HepG2 (cell line): ENCODE results near the gene TUBB4A. TPM values are rescaled to one million over a fixed set of nuclear protein-coding genes. Genes with fewer than 3 reads are reported as not detected.

Experiments
- HOXA7 ChIP-seq: sonication (generic); formaldehyde crosslinking; IDR thresholded peaks from 2 replicates; pipeline ENCODE4 v1.8.1; 2022; ENCODE audit warnings: mild to moderate bottlenecking, missing genetic modification reagents, moderate library complexity
- JARID2 ChIP-seq: sonication (generic); formaldehyde crosslinking; IDR thresholded peaks from 2 replicates; pipeline ENCODE4 v1.8.1; 2023; ENCODE audit warnings: missing genetic modification reagents, inconsistent platforms; ENCODE audit not compliant: insufficient replicate concordance
- NKX3-1 ChIP-seq: sonication (generic); formaldehyde crosslinking; IDR thresholded peaks from 2 replicates; pipeline ENCODE4 v1.5.0; 2020; ENCODE audit warnings: missing genetic modification reagents
- RNF219 ChIP-seq: sonication (generic); formaldehyde crosslinking; IDR thresholded peaks from 2 replicates; pipeline ENCODE4 v1.5.0; 2020; ENCODE audit warnings: mild to moderate bottlenecking, missing genetic modification reagents
- SYNCRIP ChIP-seq: fragments of 200-400 bp; formaldehyde crosslinking; IDR thresholded peaks from 2 replicates; pipeline ENCODE4 v1.6.1; 2018; ENCODE audit warnings: mild to moderate bottlenecking, low read depth, low read length; ENCODE audit not compliant: insufficient read depth
- TIGD3 ChIP-seq: sonication (generic); formaldehyde crosslinking; IDR thresholded peaks from 2 replicates; pipeline ENCODE4 v1.5.1; 2020; ENCODE audit warnings: mild to moderate bottlenecking, missing genetic modification reagents, borderline replicate concordance
- TOE1 ChIP-seq: sonication (generic); formaldehyde crosslinking; IDR thresholded peaks from 2 replicates; pipeline ENCODE4 v1.4.0; 2020; ENCODE audit warnings: mild to moderate bottlenecking, missing genetic modification reagents
- ZFP1 ChIP-seq: IDR thresholded peaks from 2 replicates; pipeline ENCODE4 v1.6.1; 2016
- ZNF12 ChIP-seq: sonication (generic); formaldehyde crosslinking; IDR thresholded peaks from 2 replicates; pipeline ENCODE4 v1.5.0; 2020; ENCODE audit warnings: missing genetic modification reagents
- ZNF256 ChIP-seq: sonication (generic); formaldehyde crosslinking; conservative IDR thresholded peaks from 2 replicates; pipeline ENCODE4 v1.4.0; 2020; ENCODE audit warnings: missing genetic modification reagents
- ZNF660 ChIP-seq: sonication (generic); formaldehyde crosslinking; IDR thresholded peaks from 2 replicates; pipeline ENCODE4 v1.5.1; 2020; ENCODE audit warnings: mild to moderate bottlenecking, low read depth, missing genetic modification reagents, borderline replicate concordance
- polyA plus RNA-seq, 8 experiments: library from polyadenylated mRNA; depleted of rRNA in 3 of 8; stranded (reverse) in 7 of 8; unstranded in 1 of 8; fragments of >200 nt; fragmentation: Illumina TruSeq in 4 of 8; extraction: Trizol in 4 of 8; gene quantifications; 2 replicates each; pipeline versions ENCODE4 v1.2.1 to v1.2.3, GENCODE V29; 2011 to 2016; ENCODE audit warnings: low read depth in 4 of 8, missing spikeins in 1 of 8, mixed read lengths in 1 of 8; ENCODE audit not compliant: insufficient read depth in 1 of 8
- total RNA-seq, 5 experiments: library from RNA; depleted of rRNA; stranded (reverse); fragments of >200 nt; fragmentation: Illumina TruSeq; extraction: Trizol; gene quantifications; 2 replicates each; pipeline ENCODE4 v1.2.3, GENCODE V29; 2016; ENCODE audit warnings: low read depth in 1 of 5
- TF ChIP-seq, protein P1 (sequence below): sonication (generic); formaldehyde crosslinking; IDR thresholded peaks from 2 replicates; pipeline ENCODE4 v1.9.0; 2021; ENCODE audit warnings: missing genetic modification reagents, borderline replicate concordance
- TF ChIP-seq, protein P2 (sequence below): sonication (generic); formaldehyde crosslinking; IDR thresholded peaks from 2 replicates; pipeline ENCODE4 v1.4.0; 2020; ENCODE audit warnings: low read depth, mild to moderate bottlenecking, missing genetic modification reagents
- TF ChIP-seq, protein P3 (sequence below): sonication (generic); formaldehyde crosslinking; IDR thresholded peaks from 2 replicates; pipeline ENCODE4 v1.4.0; 2020; ENCODE audit warnings: missing genetic modification reagents, mild to moderate bottlenecking, borderline replicate concordance
- TF ChIP-seq, protein P4 (sequence below): sonication (generic); formaldehyde crosslinking; IDR thresholded peaks from 2 replicates; pipeline ENCODE4 v1.4.0; 2020; ENCODE audit warnings: missing genetic modification reagents

The TUBB4A gene
- total and polyA plus RNA-seq, 2 of the 13 experiments (the other 11 are each of a cell fraction or from before 2014, with no cell fraction given), result not detected

DNA sequence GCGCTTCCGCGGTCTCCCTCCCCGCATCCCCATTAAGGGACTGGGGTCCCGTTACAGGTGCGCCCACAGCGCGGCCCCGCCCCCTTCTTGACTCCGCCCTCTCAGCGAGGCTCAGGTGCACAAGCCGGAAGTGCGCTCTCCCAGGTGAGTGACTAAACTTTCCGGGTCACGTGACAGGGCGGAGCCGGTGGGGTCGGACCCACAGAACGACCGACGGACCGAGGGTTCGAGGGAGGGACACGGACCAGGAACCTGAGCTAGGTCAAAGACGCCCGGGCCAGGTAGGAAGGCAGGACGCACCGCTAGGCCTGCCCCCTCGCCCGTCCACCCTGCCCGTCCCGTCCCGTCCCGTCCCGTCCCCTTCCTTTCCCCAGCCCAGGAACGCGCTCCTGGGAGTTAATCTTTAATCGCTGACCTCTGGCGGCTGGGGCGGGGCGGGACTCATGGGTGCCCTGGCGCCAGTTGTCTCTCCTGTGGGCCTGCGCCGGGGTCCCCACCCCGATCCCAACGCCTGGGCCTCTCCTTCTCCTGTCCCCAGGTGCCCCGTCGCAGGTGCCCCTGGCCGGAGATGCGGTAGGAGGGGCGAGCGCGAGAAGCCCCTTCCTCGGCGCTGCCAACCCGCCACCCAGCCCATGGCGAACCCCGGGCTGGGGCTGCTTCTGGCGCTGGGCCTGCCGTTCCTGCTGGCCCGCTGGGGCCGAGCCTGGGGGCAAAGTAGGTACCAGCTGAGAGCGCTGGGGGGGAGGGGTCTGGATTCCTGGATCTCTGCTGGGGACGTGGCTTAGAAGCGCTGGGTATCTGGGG is 37.8 kb downstream of the TUBB4A start, which contains the start of gene CRB3 (continued):
- TF ChIP-seq, protein P1, sequence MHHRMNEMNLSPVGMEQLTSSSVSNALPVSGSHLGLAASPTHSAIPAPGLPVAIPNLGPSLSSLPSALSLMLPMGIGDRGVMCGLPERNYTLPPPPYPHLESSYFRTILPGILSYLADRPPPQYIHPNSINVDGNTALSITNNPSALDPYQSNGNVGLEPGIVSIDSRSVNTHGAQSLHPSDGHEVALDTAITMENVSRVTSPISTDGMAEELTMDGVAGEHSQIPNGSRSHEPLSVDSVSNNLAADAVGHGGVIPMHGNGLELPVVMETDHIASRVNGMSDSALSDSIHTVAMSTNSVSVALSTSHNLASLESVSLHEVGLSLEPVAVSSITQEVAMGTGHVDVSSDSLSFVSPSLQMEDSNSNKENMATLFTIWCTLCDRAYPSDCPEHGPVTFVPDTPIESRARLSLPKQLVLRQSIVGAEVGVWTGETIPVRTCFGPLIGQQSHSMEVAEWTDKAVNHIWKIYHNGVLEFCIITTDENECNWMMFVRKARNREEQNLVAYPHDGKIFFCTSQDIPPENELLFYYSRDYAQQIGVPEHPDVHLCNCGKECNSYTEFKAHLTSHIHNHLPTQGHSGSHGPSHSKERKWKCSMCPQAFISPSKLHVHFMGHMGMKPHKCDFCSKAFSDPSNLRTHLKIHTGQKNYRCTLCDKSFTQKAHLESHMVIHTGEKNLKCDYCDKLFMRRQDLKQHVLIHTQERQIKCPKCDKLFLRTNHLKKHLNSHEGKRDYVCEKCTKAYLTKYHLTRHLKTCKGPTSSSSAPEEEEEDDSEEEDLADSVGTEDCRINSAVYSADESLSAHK, result no peak
- TF ChIP-seq SYNCRIP (no peak), ZNF12 (CRISPR knock-in tag) (no peak), RNF219 (CRISPR knock-in tag) (no peak), ZNF660 (CRISPR knock-in tag) (no peak; the same call in 1 of the 2 replicates), NKX3-1 (CRISPR knock-in tag) (no peak), ZFP1 (CRISPR knock-in tag) (no peak), ZNF256 (CRISPR knock-in tag) (no peak), JARID2 (CRISPR knock-in tag) (no peak), TOE1 (no peak), HOXA7 (CRISPR knock-in tag) (no peak), TIGD3 (CRISPR knock-in tag) (0 out of 2 replicates have a peak, but pooled peaks have one; percentile 58)
- TF ChIP-seq, protein P2, sequence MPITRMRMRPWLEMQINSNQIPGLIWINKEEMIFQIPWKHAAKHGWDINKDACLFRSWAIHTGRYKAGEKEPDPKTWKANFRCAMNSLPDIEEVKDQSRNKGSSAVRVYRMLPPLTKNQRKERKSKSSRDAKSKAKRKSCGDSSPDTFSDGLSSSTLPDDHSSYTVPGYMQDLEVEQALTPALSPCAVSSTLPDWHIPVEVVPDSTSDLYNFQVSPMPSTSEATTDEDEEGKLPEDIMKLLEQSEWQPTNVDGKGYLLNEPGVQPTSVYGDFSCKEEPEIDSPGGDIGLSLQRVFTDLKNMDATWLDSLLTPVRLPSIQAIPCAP, result no peak
- TF ChIP-seq, protein P3, sequence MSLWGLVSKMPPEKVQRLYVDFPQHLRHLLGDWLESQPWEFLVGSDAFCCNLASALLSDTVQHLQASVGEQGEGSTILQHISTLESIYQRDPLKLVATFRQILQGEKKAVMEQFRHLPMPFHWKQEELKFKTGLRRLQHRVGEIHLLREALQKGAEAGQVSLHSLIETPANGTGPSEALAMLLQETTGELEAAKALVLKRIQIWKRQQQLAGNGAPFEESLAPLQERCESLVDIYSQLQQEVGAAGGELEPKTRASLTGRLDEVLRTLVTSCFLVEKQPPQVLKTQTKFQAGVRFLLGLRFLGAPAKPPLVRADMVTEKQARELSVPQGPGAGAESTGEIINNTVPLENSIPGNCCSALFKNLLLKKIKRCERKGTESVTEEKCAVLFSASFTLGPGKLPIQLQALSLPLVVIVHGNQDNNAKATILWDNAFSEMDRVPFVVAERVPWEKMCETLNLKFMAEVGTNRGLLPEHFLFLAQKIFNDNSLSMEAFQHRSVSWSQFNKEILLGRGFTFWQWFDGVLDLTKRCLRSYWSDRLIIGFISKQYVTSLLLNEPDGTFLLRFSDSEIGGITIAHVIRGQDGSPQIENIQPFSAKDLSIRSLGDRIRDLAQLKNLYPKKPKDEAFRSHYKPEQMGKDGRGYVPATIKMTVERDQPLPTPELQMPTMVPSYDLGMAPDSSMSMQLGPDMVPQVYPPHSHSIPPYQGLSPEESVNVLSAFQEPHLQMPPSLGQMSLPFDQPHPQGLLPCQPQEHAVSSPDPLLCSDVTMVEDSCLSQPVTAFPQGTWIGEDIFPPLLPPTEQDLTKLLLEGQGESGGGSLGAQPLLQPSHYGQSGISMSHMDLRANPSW, result no peak
- TF ChIP-seq, protein P4, sequence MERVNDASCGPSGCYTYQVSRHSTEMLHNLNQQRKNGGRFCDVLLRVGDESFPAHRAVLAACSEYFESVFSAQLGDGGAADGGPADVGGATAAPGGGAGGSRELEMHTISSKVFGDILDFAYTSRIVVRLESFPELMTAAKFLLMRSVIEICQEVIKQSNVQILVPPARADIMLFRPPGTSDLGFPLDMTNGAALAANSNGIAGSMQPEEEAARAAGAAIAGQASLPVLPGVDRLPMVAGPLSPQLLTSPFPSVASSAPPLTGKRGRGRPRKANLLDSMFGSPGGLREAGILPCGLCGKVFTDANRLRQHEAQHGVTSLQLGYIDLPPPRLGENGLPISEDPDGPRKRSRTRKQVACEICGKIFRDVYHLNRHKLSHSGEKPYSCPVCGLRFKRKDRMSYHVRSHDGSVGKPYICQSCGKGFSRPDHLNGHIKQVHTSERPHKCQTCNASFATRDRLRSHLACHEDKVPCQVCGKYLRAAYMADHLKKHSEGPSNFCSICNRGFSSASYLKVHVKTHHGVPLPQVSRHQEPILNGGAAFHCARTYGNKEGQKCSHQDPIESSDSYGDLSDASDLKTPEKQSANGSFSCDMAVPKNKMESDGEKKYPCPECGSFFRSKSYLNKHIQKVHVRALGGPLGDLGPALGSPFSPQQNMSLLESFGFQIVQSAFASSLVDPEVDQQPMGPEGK (CRISPR knock-in tag), result no peak; the same call in 1 of the 2 replicates
